HG02678 (cell line): ENCODE results near the gene ATF1.
"Not testable (repeated sequence)": the region's sequence is repeated elsewhere in the genome, so short reads cannot be mapped to it uniquely, and the experiment has no call there.

Experiments
- ATAC-seq: cut with Tn5 transposase; IDR thresholded peaks from one replicate; pipeline ENCODE4 v1.9.1; 2021; ENCODE audit warnings: mild to moderate bottlenecking, moderate library complexity; ENCODE audit not compliant: unreplicated experiment

Gene ATF1

GRCh38 chr12:50751948-50752721 is 11.8 kb upstream of the ATF1 start:
- ATAC-seq: no peak

- ATAC-seq: no peak
These were observed 10.6 kb upstream of the ATF1 start for GRCh38 chr12:50753232-50753769.

GRCh38 chr12:50764286-50765094 is 589 bp downstream of the ATF1 start:
- peak; percentile 44 for ATAC-seq

- ATAC-seq: peak; percentile 14
These were observed 1.4 kb downstream of the ATF1 start for GRCh38 chr12:50765095-50765911.

GRCh38 chr12:50768391-50768790 is 4.5 kb downstream of the ATF1 start:
- ATAC-seq: no peak

- not testable (repeated sequence) for ATAC-seq
These were observed 4.9 kb downstream of the ATF1 start for GRCh38 chr12:50768813-50769212.

GRCh38 chr12:50771409-50771808 is 7.5 kb downstream of the ATF1 start:
- ATAC-seq: no peak

GRCh38 chr12:50772470-50772869 is 8.6 kb downstream of the ATF1 start:
- no peak for ATAC-seq

- no peak for ATAC-seq
These were observed 9.0 kb downstream of the ATF1 start for GRCh38 chr12:50772877-50773276.

- no peak for ATAC-seq
These were observed 11.3 kb downstream of the ATF1 start for GRCh38 chr12:50775251-50775650.

- ATAC-seq: no peak
These were observed 13.1 kb downstream of the ATF1 start for GRCh38 chr12:50776749-50777728.

GRCh38 chr12:50778663-50779590 is 15.0 kb downstream of the ATF1 start:
- ATAC-seq: no peak

GRCh38 chr12:50780013-50780412 is 16.1 kb downstream of the ATF1 start:
- no peak for ATAC-seq

GRCh38 chr12:50784501-50784900 is 20.6 kb downstream of the ATF1 start:
- ATAC-seq: no peak

GRCh38 chr12:50785406-50786001 is 21.6 kb downstream of the ATF1 start:
- ATAC-seq: no peak

GRCh38 chr12:50786498-50787231 is 22.8 kb downstream of the ATF1 start:
- ATAC-seq: no peak

- ATAC-seq: no peak
These were observed 23.7 kb downstream of the ATF1 start for GRCh38 chr12:50787618-50788017.

GRCh38 chr12:50788561-50788960 is 24.7 kb downstream of the ATF1 start:
- ATAC-seq: no peak
